Esophagus squamous epithelium (tissue), 4 donors: ENCODE results near the gene CFTR.

Experiments used
- CTCF ChIP-seq, 6 experiments: fragments of 450-650 bp in 4 of 6; fragments of 200-600 bp in 2 of 6; sonication (generic) in 2 of 6; IDR thresholded peaks; one replicate each; pipeline ENCODE4 v1.5.1; 2016 to 2019; ENCODE audit warnings: antibody characterized with exemption in 6 of 6, mild to moderate bottlenecking in 4 of 6, moderate library complexity in 4 of 6
- POLR2A ChIP-seq, 4 donors: fragments of 450-650 bp; IDR thresholded peaks; one replicate each; pipeline ENCODE4 v1.6.1; 2017; ENCODE audit warnings: antibody characterized with exemption in 4 of 4, mild to moderate bottlenecking in 4 of 4, moderate library complexity in 3 of 4

GRCh38 chr7:117600911-117601310 is 121.1 kb downstream of the CFTR start:
- TF ChIP-seq CTCF (IDR thresholded peaks at IDR 0.05) = no peak
- TF ChIP-seq POLR2A (IDR thresholded peaks at IDR 0.05) = no peak
